ENCODE measurements around the gene PDE4C. TPM values are rescaled to one million over a fixed set of nuclear protein-coding genes. Genes with fewer than 3 reads are reported as not detected.

PDE4C gene
- total and polyA plus RNA-seq, 10 donors, result 0.07 to 7.6 (median 1.8) TPM

- intact Hi-C loops (cut with DNase I; ENCODE audit: low total_unique reads), result no loop called here
- no peak overlapping the region for H3K27ac ChIP-seq
- 83 to 100% (median 90%) methylated on average over 2 of the region's 2 CpGs for WGBS, 5 donors
These were observed 35.2 kb upstream of the PDE4C start for GRCh38 chr19:18261474-18261873.

GRCh38 chr19:18259893-18260292 lies 33.7 kb upstream of the PDE4C start:
- Histone ChIP-seq H3K36me3 (peaks cover 0 to 49% (median 12%) of the 10 kb centered on the region in 6 donors), H3K9me3 (no peaks in the 10 kb centered on the region), H3K27me3 (replicated peaks in 1 of 7) (peaks cover 0 to 8% (median 4%) of the 10 kb centered on the region in 7 donors), H3K4me1 (peaks cover 0 to 19% (median 8%) of the 10 kb centered on the region in 6 donors), H3K27ac (no peak overlapping the region), H3K4me3 (no peak overlapping the region)
- WGBS, 5 donors, result 79 to 93% (median 88%) methylated on average over 4 of the region's 4 CpGs
- intact Hi-C loops (cut with DNase I; ENCODE audit: low total_unique reads), result no loop called here
- no peak for DNase-seq
- no peak for TF ChIP-seq POLR2A (IDR thresholded peaks at IDR 0.05)
- TF ChIP-seq POLR2AphosphoS5 (IDR thresholded peaks at IDR 0.05), result no peak
- TF ChIP-seq CTCF (IDR thresholded peaks at IDR 0.05 in 8 of 11, conservative IDR thresholded peaks at IDR 0.05 in 3 of 11), result no peak

More at GRCh38 chr19:18261474-18261873, 35.2 kb upstream of the PDE4C start:
- Histone ChIP-seq H3K9me3 (no peaks in the 10 kb centered on the region), H3K4me3 (no peak overlapping the region), H3K4me1 (peaks cover 0 to 16% (median 6%) of the 10 kb centered on the region in 6 donors), H3K36me3 (peaks cover 0 to 64% (median 25%) of the 10 kb centered on the region in 6 donors), H3K27me3 (replicated peaks in 1 of 7) (no peaks in the 10 kb centered on the region)
- no peak for DNase-seq
- no peak for TF ChIP-seq POLR2AphosphoS5 (IDR thresholded peaks at IDR 0.05)
- no peak for TF ChIP-seq CTCF (IDR thresholded peaks at IDR 0.05 in 8 of 11, conservative IDR thresholded peaks at IDR 0.05 in 3 of 11)
- TF ChIP-seq POLR2A (IDR thresholded peaks at IDR 0.05), result no peak

- no peak overlapping the region for H3K4me3 ChIP-seq
- H3K9me3 ChIP-seq, result no peaks in the 10 kb centered on the region
- no peak for DNase-seq
- H3K27ac ChIP-seq, result no peak overlapping the region
- H3K27me3 ChIP-seq (replicated peaks in 1 of 7), result peaks cover 0 to 23% (median 4%) of the 10 kb centered on the region in 7 donors
- WGBS, 5 donors, result 85 to 96% (median 93%) methylated on average over 13 to 55 of the region's 55 CpGs
- TF ChIP-seq POLR2AphosphoS5 (IDR thresholded peaks at IDR 0.05) (peak in 1 of 3 donors; percentile 22), CTCF (IDR thresholded peaks at IDR 0.05 in 8 of 11, conservative IDR thresholded peaks at IDR 0.05 in 3 of 11) (no peak), POLR2A (IDR thresholded peaks at IDR 0.05) (no peak)
- H3K36me3 ChIP-seq, result peaks cover 0 to 27% (median 7%) of the 10 kb centered on the region in 6 donors
- peaks cover 0 to 24% (median 11%) of the 10 kb centered on the region in 6 donors for H3K4me1 ChIP-seq
- intact Hi-C loops (cut with DNase I; ENCODE audit: low total_unique reads), result no loop called here
These were observed 31.5 kb upstream of the PDE4C start for GRCh38 chr19:18257503-18258470.
